ENCODE results near the gene LRRTM3. TPM values are rescaled to one million over a fixed set of nuclear protein-coding genes. Genes with fewer than 3 reads are reported as not detected.

Gene LRRTM3
- total RNA-seq, 1 donor: not detected

DNA sequence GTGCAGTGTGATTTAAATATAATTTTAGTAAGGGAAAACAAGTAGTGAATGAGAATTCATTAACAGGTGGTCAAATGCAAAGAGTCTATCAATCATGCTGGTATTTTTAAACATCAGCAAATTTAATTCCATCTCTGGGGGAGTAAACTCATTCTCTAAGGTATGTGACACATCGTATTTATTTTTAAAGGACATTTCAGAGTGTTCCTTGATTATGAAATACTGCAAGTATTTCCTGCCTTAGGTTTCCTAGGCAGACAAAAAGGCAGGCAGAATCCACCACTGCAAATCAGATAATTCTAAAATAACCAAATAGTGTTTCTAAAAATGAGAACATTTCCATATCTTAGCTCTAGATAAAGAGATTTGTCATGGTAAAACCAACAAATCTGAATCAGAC lies 193.8 kb downstream of the LRRTM3 start:
- H3K36me3 ChIP-seq (ENCODE audit: insufficient read depth, low read length): no peaks in the 10 kb centered on the region
- no peak for DNase-seq (ENCODE audit: insufficient read length, low spot score, missing footprints)

DNA sequence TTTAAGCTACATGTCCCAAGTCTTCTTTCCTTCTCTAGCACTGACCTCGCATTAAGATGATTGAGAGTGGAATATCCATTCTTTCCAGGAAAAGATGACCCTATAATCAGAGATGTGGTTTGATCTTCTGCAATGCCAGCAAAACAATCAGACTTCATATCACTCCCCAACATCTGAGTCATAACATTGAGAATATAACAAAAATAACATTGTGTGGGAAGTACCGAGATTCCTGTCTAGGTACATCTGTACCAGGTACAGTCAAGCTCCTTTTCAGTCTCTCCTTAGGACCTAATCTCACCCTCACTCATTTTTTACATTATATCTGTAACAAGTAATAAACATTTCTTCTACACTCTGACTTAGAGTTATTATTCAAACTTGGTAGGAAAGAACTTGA lies 201.6 kb downstream of the LRRTM3 start:
- TF ChIP-seq, protein P1, sequence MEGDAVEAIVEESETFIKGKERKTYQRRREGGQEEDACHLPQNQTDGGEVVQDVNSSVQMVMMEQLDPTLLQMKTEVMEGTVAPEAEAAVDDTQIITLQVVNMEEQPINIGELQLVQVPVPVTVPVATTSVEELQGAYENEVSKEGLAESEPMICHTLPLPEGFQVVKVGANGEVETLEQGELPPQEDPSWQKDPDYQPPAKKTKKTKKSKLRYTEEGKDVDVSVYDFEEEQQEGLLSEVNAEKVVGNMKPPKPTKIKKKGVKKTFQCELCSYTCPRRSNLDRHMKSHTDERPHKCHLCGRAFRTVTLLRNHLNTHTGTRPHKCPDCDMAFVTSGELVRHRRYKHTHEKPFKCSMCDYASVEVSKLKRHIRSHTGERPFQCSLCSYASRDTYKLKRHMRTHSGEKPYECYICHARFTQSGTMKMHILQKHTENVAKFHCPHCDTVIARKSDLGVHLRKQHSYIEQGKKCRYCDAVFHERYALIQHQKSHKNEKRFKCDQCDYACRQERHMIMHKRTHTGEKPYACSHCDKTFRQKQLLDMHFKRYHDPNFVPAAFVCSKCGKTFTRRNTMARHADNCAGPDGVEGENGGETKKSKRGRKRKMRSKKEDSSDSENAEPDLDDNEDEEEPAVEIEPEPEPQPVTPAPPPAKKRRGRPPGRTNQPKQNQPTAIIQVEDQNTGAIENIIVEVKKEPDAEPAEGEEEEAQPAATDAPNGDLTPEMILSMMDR (IDR thresholded peaks at IDR 0.05; ENCODE audit: extremely low read depth, low read depth, low read length): no peak
- H3K36me3 ChIP-seq (ENCODE audit: insufficient read depth, low read length): no peaks in the 10 kb centered on the region
- H3K9me3 ChIP-seq (ENCODE audit: low read depth, low read length): no peaks in the 10 kb centered on the region
- no peaks in the 10 kb centered on the region for H4K20me1 ChIP-seq (ENCODE audit: insufficient read depth, low read length)
- H3K4me1 ChIP-seq (ENCODE audit: insufficient read depth, low read length): no peaks in the 10 kb centered on the region
- no peak overlapping the region for H3K4me2 ChIP-seq (ENCODE audit: insufficient read depth, low read length)
- no peaks in the 10 kb centered on the region for H3K27me3 ChIP-seq (ENCODE audit: insufficient read depth, low read length)
- H3K4me3 ChIP-seq (ENCODE audit: insufficient read depth, low read length): no peak overlapping the region
- no peak for DNase-seq (ENCODE audit: insufficient read length, low spot score, missing footprints)
- no peak overlapping the region for H2AFZ ChIP-seq (ENCODE audit: low read length)
- H3K79me2 ChIP-seq (ENCODE audit: insufficient read depth, low read length): no peaks in the 10 kb centered on the region
- H3K27ac ChIP-seq (ENCODE audit: low read depth, low read length): no peak overlapping the region

More for the DNA sequence above, 193.8 kb downstream of the LRRTM3 start:
- Histone ChIP-seq H3K4me2 (ENCODE audit: insufficient read depth, low read length) (no peak overlapping the region), H2AFZ (ENCODE audit: low read length) (no peak overlapping the region), H3K4me1 (ENCODE audit: insufficient read depth, low read length) (no peaks in the 10 kb centered on the region), H3K27ac (ENCODE audit: low read depth, low read length) (no peak overlapping the region), H3K4me3 (ENCODE audit: insufficient read depth, low read length) (no peak overlapping the region), H4K20me1 (ENCODE audit: insufficient read depth, low read length) (no peaks in the 10 kb centered on the region), H3K27me3 (ENCODE audit: insufficient read depth, low read length) (no peaks in the 10 kb centered on the region), H3K9me3 (ENCODE audit: low read depth, low read length) (peaks cover 2% of the 10 kb centered on the region), H3K79me2 (ENCODE audit: insufficient read depth, low read length) (no peaks in the 10 kb centered on the region)
- TF ChIP-seq, protein P1 (IDR thresholded peaks at IDR 0.05; ENCODE audit: extremely low read depth, low read depth, low read length): no peak

DNA sequence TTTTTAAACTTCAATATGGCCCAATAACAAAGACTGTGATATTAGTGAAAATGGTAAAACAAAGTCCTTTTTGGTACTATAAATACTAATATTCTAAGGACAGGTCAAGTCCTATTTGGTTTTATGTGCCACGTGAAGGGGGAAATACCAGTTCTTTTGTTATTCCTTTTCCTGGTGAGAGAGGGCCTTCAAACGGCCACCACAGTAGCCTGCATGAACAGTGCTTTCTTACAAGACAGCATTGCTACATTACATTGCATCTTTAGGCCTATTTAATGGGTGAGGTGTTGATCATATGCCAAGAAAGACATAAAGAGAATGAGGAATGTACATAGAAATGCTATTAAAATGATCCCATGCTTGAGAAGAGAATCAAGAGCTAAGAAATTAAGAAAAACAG lies 214.8 kb downstream of the LRRTM3 start:
- no peaks in the 10 kb centered on the region for H3K36me3 ChIP-seq (ENCODE audit: insufficient read depth, low read length)
- H3K9me3 ChIP-seq (ENCODE audit: low read depth, low read length): no peaks in the 10 kb centered on the region
- no peak overlapping the region for H2AFZ ChIP-seq (ENCODE audit: low read length)
- DNase-seq (ENCODE audit: insufficient read length, low spot score, missing footprints): no peak
- no peak overlapping the region for H3K4me2 ChIP-seq (ENCODE audit: insufficient read depth, low read length)
- no peaks in the 10 kb centered on the region for H4K20me1 ChIP-seq (ENCODE audit: insufficient read depth, low read length)
- TF ChIP-seq, protein P1 (IDR thresholded peaks at IDR 0.05; ENCODE audit: extremely low read depth, low read depth, low read length): no peak
- no peaks in the 10 kb centered on the region for H3K79me2 ChIP-seq (ENCODE audit: insufficient read depth, low read length)
- H3K27ac ChIP-seq (ENCODE audit: low read depth, low read length): no peak overlapping the region
- H3K27me3 ChIP-seq (ENCODE audit: insufficient read depth, low read length): no peaks in the 10 kb centered on the region
- H3K4me3 ChIP-seq (ENCODE audit: insufficient read depth, low read length): no peak overlapping the region
- H3K4me1 ChIP-seq (ENCODE audit: insufficient read depth, low read length): no peaks in the 10 kb centered on the region

DNA sequence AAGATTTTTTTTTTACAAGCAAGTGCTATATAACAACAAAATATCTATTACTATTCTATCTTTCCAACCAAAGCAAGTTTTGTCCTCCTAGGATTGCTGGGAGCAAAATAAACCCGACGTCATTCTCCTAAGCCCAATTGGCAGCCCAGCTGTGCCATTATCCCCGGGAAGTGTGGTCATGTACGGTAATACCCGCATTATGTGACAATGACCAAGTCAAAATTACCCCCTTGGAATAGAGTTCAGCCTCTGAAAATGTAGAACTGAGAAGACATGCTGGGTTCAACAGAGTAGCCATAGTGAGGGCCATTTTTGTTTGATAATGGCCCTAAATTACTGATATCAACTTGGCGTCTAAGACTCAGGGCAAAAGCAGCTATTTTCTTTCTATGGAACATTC lies 215.5 kb downstream of the LRRTM3 start:
- DNase-seq (ENCODE audit: insufficient read length, low spot score, missing footprints): no peak
- H3K9me3 ChIP-seq (ENCODE audit: low read depth, low read length): no peaks in the 10 kb centered on the region

More for the DNA sequence above, 215.5 kb downstream of the LRRTM3 start:
- Histone ChIP-seq H3K4me2 (ENCODE audit: insufficient read depth, low read length) (no peak overlapping the region), H2AFZ (ENCODE audit: low read length) (no peak overlapping the region), H3K27ac (ENCODE audit: low read depth, low read length) (no peak overlapping the region), H3K4me1 (ENCODE audit: insufficient read depth, low read length) (no peaks in the 10 kb centered on the region), H3K36me3 (ENCODE audit: insufficient read depth, low read length) (no peaks in the 10 kb centered on the region), H3K27me3 (ENCODE audit: insufficient read depth, low read length) (no peaks in the 10 kb centered on the region), H3K79me2 (ENCODE audit: insufficient read depth, low read length) (no peaks in the 10 kb centered on the region), H3K4me3 (ENCODE audit: insufficient read depth, low read length) (no peak overlapping the region), H4K20me1 (ENCODE audit: insufficient read depth, low read length) (no peaks in the 10 kb centered on the region)
- TF ChIP-seq, protein P1 (IDR thresholded peaks at IDR 0.05; ENCODE audit: extremely low read depth, low read depth, low read length): no peak
